Stimulated activated memory B cell treated with anti-CD40 and anti-IgM and Interleukin-4, amounts not matched to agents 10 μg/mL and 1 μg/mL and 100 μg/mL, for 72 hours (primary cell): ENCODE data around the gene TGFBR3L.

Source experiments
- ATAC-seq: fragments of 150-1000 bp; cut with Tn5 transposase; 2 replicates; pipeline ENCODE4 v1.10.0; 2021
- H3K27ac Mint-ChIP-seq: one replicate; pipeline ENCODE4 v1.8.0; 2022; ENCODE audit warnings: mild to moderate bottlenecking, mixed read lengths
- H3K27me3 Mint-ChIP-seq: one replicate; pipeline ENCODE4 v1.8.0; 2022; ENCODE audit warnings: mixed read lengths
- H3K36me3 Mint-ChIP-seq: one replicate; pipeline ENCODE4 v1.8.0; 2022; ENCODE audit warnings: mixed read lengths
- H3K4me1 Mint-ChIP-seq: one replicate; pipeline ENCODE4 v1.8.0; 2022; ENCODE audit warnings: mixed read lengths
- H3K4me3 Mint-ChIP-seq: one replicate; pipeline ENCODE4 v1.8.0; 2022; ENCODE audit warnings: mild to moderate bottlenecking, moderate library complexity, mixed read lengths
- H3K9me3 Mint-ChIP-seq: one replicate; pipeline ENCODE4 v1.8.0; 2022; ENCODE audit warnings: mixed read lengths

The TGFBR3L gene

DNA sequence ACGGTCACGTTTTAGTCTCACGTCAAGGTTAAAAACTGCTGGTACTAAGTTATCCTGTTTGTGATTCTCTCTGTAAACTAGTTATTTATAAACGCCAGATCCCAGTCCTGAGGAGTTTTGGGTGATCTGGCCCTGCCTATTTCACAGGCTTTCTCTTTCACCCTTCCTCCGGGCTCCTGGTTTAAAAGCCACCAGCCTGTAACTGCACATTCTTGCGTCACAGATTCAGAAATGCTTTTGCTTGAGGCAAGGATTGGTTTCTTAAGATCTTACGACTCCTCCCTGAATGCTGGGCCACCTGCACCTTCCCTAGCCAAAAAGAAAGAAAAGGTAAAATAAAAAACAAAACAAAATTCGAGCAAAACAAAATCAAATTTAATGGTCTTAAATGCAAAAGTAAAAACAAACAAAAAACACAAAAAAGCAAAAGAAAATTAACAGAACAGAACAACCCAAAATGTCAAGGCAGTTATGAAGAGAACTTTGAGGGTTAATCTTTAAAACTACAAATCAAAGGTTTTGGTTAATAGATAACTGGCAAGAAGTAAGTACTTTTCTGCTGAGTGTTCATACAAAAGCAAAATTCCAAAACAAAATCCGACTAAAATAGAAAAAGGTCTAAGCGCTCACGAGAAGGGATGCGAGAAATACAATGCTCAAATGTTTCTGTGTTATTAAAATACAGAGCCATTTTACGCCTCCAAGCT is 47.4 kb downstream of the TGFBR3L start:
- peaks cover 4% of the 10 kb centered on the region for H3K4me1 Mint-ChIP-seq
- no peak overlapping the region for H3K27ac Mint-ChIP-seq
- ATAC-seq: no peak
- no peak overlapping the region for H3K4me3 Mint-ChIP-seq
- H3K9me3 Mint-ChIP-seq: no peaks in the 10 kb centered on the region
- peaks cover 46% of the 10 kb centered on the region for H3K36me3 Mint-ChIP-seq
- no peaks in the 10 kb centered on the region for H3K27me3 Mint-ChIP-seq

DNA sequence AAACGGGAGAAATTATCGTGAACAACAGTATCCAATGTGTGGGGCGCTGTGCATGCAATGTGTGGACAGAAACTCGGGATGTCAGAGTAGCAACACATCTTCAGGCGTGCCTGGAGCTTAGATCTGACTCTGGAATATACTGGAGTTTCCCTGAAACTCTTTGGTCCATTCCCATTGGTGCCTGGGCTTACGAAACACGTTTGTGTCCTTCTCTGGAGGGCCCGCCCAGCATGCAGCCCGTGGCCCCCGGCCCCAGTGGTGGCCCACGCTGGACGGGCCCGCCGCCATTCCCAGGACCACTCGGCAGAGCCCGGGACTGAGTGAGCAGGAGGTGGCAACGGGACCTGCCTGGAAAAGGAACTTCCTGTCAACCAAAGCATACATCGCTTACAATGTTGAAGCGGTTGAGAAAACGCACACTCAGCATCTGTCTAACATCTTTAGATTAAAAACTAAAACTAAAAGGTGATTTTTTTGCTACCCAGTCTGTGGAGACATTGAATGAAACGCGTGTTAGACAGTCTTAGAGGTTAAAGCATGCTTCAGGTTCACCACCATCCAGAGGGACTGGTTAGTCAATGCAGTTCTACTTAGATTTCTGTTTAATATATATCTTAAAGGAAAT is 48.1 kb downstream of the TGFBR3L start:
- Mint-ChIP-seq H3K36me3 (peaks cover 49% of the 10 kb centered on the region), H3K27me3 (no peaks in the 10 kb centered on the region), H3K9me3 (no peaks in the 10 kb centered on the region), H3K4me3 (no peak overlapping the region), H3K4me1 (no peaks in the 10 kb centered on the region), H3K27ac (no peak overlapping the region)
- no peak for ATAC-seq

DNA sequence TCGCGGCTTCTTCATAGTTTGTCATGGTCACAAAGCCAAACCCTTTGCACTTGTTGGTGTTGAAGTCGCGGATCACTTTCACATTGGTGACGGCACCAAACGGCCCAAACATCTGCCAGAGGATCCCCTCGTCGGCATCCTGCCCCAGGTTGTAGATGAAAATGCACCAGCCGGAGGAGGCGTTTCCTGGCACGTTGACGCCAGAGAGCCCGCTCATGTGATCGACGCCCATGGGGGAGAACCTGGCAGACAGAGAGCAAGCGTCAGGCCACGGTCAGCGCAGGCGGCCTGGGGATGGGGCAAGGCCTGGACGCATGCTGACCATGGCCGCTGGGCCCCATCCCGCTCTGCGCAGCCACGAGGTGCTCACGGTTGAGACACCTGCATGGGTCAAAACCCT is 48.9 kb downstream of the TGFBR3L start:
- Mint-ChIP-seq H3K4me3 (no peak overlapping the region), H3K4me1 (no peaks in the 10 kb centered on the region), H3K36me3 (peaks cover 49% of the 10 kb centered on the region), H3K27me3 (no peaks in the 10 kb centered on the region), H3K9me3 (no peaks in the 10 kb centered on the region), H3K27ac (no peak overlapping the region)
- no peak for ATAC-seq

DNA sequence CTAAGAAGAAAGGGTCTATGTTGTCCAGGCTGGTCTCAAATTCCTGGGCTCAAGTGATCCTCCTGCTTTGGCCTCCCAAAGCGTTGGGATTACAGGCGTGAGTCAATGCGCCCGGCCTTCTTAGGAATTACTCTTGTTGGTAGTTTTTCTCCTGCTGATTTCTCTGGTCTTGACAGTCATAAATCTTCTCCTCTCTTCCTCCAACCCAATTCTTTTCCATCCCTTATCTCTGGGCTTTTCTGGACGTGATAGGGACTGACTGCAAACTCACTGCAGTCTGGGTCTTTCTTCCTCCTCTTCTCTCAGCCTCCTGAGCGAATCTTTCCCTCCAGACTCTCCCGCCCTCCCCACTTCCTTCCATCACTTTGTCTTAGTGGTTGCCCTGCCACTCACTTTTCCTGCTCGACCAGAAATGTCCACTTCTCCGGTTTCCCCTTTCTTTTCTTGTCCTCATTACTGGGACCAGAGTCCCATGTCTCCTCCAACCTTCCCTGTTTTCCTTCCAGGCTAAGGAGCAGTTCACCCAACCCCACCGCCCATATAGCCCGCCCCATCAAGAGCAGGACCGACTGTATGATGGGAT is 50.7 kb downstream of the TGFBR3L start:
- no peak for ATAC-seq
- Mint-ChIP-seq H3K4me3 (no peak overlapping the region), H3K36me3 (peaks cover 50% of the 10 kb centered on the region), H3K27ac (no peak overlapping the region), H3K9me3 (no peaks in the 10 kb centered on the region), H3K27me3 (no peaks in the 10 kb centered on the region), H3K4me1 (no peaks in the 10 kb centered on the region)

- ATAC-seq: no peak
- Mint-ChIP-seq H3K36me3 (peaks cover 51% of the 10 kb centered on the region), H3K27ac (no peak overlapping the region), H3K27me3 (no peaks in the 10 kb centered on the region), H3K4me3 (no peak overlapping the region), H3K9me3 (no peaks in the 10 kb centered on the region), H3K4me1 (no peaks in the 10 kb centered on the region)
These were observed 51.5 kb downstream of the TGFBR3L start for GRCh38 chr19:7965921-7966665.

DNA sequence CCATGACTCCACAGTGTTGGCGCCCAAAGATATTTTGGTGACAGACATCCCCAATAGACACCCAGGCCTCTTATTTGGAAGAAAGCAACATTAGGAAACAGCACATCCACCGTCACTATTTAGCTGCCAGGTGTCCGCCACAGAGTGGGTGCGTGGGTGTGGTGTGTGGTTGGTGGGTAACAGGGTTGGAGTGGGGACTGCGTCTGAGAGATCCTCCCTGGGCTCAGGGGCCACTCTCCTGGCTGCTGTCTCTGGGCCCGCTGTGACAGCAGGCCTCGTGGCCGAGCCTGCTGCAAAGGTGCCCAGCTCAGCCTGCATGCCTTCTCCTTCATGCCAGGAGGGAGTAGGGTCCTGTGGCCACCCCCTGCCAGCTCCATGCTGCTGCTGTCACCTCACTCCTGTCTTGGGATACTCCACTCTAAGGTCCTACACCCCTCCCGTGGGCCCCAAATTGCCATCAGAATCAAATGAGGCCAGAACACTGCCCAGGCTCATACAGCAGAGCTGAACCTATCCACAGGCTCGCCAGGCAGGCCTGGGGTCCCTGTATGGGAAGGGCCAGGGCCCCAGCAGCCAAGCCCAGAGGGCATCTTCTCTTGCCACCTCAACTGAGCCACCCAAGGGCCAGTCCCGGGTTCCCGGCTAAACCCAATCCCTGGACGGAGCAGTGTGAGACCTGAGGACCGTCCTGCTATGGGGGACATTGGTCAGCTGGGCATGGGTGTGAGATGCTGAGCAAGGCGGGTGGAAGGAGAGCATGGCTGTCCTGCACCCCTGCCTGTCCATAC is 53.6 kb downstream of the TGFBR3L start:
- Mint-ChIP-seq H3K4me1 (no peaks in the 10 kb centered on the region), H3K27ac (no peak overlapping the region), H3K36me3 (peaks cover 44% of the 10 kb centered on the region), H3K27me3 (no peaks in the 10 kb centered on the region), H3K9me3 (no peaks in the 10 kb centered on the region), H3K4me3 (no peak overlapping the region)
- no peak for ATAC-seq
